KOPT-K1 (cell line): ENCODE data around the gene GPR183.
"Not testable (repeated sequence)": the region's sequence is repeated elsewhere in the genome, so short reads cannot be mapped to it uniquely, and the experiment has no call there.

ENCODE experiments used
- H3K27ac ChIP-seq: fragments of 200-600 bp; sonication (generic); 2 replicates; pipeline ENCODE4 v1.5.1; 2016; ENCODE audit warnings: antibody characterized with exemption, mild to moderate bottlenecking, low read depth, low read length; ENCODE audit not compliant: poor library complexity, severe bottlenecking
- H3K36me3 ChIP-seq: fragments of 200-600 bp; sonication (generic); 2 replicates; pipeline ENCODE4 v1.5.1; 2017; ENCODE audit warnings: antibody characterized with exemption, mild to moderate bottlenecking, low read length, moderate library complexity; ENCODE audit not compliant: insufficient read depth
- H3K9me3 ChIP-seq: fragments of 200-600 bp; sonication (generic); 2 replicates; pipeline ENCODE4 v1.5.1; 2017; ENCODE audit warnings: antibody characterized with exemption, low read length, mild to moderate bottlenecking; ENCODE audit not compliant: insufficient read depth, poor library complexity, severe bottlenecking

The GPR183 gene

GRCh38 chr13:99249178-99249577 lies 58.0 kb downstream of the GPR183 start:
- not testable (repeated sequence) for H3K9me3 ChIP-seq, H3K27ac ChIP-seq
- peaks cover 55% of the 10 kb centered on the region for H3K36me3 ChIP-seq

DNA sequence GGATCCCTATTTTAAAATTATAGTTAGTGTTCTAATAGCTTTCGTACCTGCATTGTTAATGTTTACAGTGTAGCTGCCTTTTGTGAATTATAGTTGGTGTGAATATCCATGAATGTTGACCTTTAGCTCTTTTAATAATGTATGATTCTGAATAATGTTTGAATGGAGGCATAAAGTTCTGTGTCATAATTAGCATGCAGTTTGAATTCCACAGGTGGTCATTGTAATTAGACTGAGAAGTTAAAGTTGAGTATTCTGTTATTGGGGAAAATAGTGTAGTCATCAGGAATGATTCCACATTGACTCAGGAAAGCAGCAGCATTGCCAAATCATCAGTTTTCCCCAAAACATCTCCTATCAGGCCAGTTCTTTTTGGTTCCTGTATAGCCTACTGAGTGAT lies 61.1 kb downstream of the GPR183 start:
- no peaks in the 10 kb centered on the region for H3K9me3 ChIP-seq
- peaks cover 52% of the 10 kb centered on the region for H3K36me3 ChIP-seq
- H3K27ac ChIP-seq = no peak overlapping the region
